A549 (cell line): ENCODE data around the gene PASK. TPM values are rescaled to one million over a fixed set of nuclear protein-coding genes. Genes with fewer than 3 reads are reported as not detected.
A peak's percentile ranks its signal among the peaks of the same experiment; 100 is the strongest.

ENCODE experiments used
- ATAC-seq, 2 experiments: fragments of 200-7000 bp in 1 of 2; fragments of >200 bp in 1 of 2; cut with Nextera tagmentation in 1 of 2; cut with Tn5 transposase in 1 of 2; 3 replicates each; pipeline versions ENCODE4 v1.8.0 to v1.9.1; 2018 to 2020; ENCODE audit warnings: mild to moderate bottlenecking in 1 of 2, moderate library complexity in 1 of 2
- CTCF ChIA-PET: fragments of 300-600 bp; sonication (Branson Sonifier 250); formaldehyde crosslinking; extraction: SDS; loops from one replicate; lab custom pipeline; 2021; ENCODE audit warnings: antibody characterized with exemption, inconsistent platforms; lab: Yijun Ruan, JAX
- POLR2A ChIA-PET: fragments of 350-600 bp; formaldehyde crosslinking; extraction: SDS; loops from one replicate; lab custom pipeline; 2021; ENCODE audit warnings: antibody characterized with exemption, inconsistent platforms; lab: Yijun Ruan, JAX
- DNase-seq, 2 experiments: peaks; one replicate each; pipeline versions ENCODE4 v3.0.0 to v3.0.0-alpha.2; 2011 to 2016; ENCODE audit warnings: low read depth in 1 of 2, low spot score in 1 of 2
- FAIRE-seq: peaks from 2 replicates; lab custom pipeline; 2011; peaks lifted over from hg19 to GRCh38; lab: Jason Lieb, UNC
- H3K27ac ChIP-seq, 2 experiments: fragments of >200 bp; sonication (Bioruptor Twin); formaldehyde crosslinking; 3 replicates each; pipeline ENCODE4 v1.5.1; 2016 to 2017
- H3K4me1 ChIP-seq: fragments of >200 bp; sonication (Bioruptor Twin); formaldehyde crosslinking; 3 replicates; pipeline ENCODE4 v1.6.1; 2016
- H3K4me2 ChIP-seq: fragments of >200 bp; sonication (Bioruptor Twin); formaldehyde crosslinking; 3 replicates; pipeline ENCODE4 v1.6.1; 2016
- H3K4me3 ChIP-seq: fragments of >200 bp; sonication (Bioruptor Twin); formaldehyde crosslinking; 3 replicates; pipeline ENCODE4 v1.5.1; 2016
- H3K9me3 ChIP-seq: fragments of >200 bp; sonication (Bioruptor Twin); formaldehyde crosslinking; 3 replicates; pipeline ENCODE4 v1.6.1; 2016
- CBX2 ChIP-seq: fragments of 200-600 bp; sonication (generic); IDR thresholded peaks from 2 replicates; pipeline ENCODE4 v1.6.1; 2016; ENCODE audit warnings: low read depth, mild to moderate bottlenecking, borderline replicate concordance
- CEBPB ChIP-seq, 2 experiments: fragments of >200 bp in 1 of 2; sonication (Bioruptor Twin) in 1 of 2; formaldehyde crosslinking in 1 of 2; IDR thresholded peaks; 2 replicates each; pipeline ENCODE4 v1.6.1; 2012 to 2016
- CHD2 ChIP-seq: fragments of 150-350 bp; IDR thresholded peaks from 2 replicates; pipeline ENCODE4 v1.6.1; 2014; ENCODE audit warnings: low read length; ENCODE audit not compliant: partially characterized antibody
- EHF ChIP-seq: fragments of 250-450 bp; sonication (Bioruptor Pico); IDR thresholded peaks from 2 replicates; pipeline ENCODE4 v1.5.0; 2020; ENCODE audit warnings: mild to moderate bottlenecking
- EHMT2 ChIP-seq: fragments of 200-600 bp; sonication (generic); IDR thresholded peaks from 2 replicates; pipeline ENCODE4 v1.6.1; 2016; ENCODE audit warnings: antibody characterized with exemption, low read depth, mild to moderate bottlenecking, moderate library complexity
- ESRRA ChIP-seq: fragments of 150-350 bp; IDR thresholded peaks from 2 replicates; pipeline ENCODE4 v1.6.1; 2014; ENCODE audit warnings: mild to moderate bottlenecking, low read length, borderline replicate concordance
- FOSB ChIP-seq: fragments of 250-450 bp; sonication (Bioruptor Pico); IDR thresholded peaks from 2 replicates; pipeline ENCODE4 v1.5.0; 2020; ENCODE audit warnings: mild to moderate bottlenecking, moderate library complexity
- HDAC2 ChIP-seq: fragments of 200-600 bp; sonication (generic); IDR thresholded peaks from 2 replicates; pipeline ENCODE4 v1.6.1; 2016
- HOXB13 ChIP-seq: fragments of 250-450 bp; sonication (Bioruptor Pico); IDR thresholded peaks from 2 replicates; pipeline ENCODE4 v1.5.0; 2020; ENCODE audit warnings: low read depth, mild to moderate bottlenecking, moderate library complexity
- JUN ChIP-seq, 2 experiments: fragments of >200 bp; sonication (Bioruptor Twin); formaldehyde crosslinking; IDR thresholded peaks; 2 replicates in 1 of 2; 3 replicates in 1 of 2; pipeline ENCODE4 v1.6.1; 2016 to 2017
- JUNB ChIP-seq: fragments of >200 bp; sonication (Bioruptor Twin); formaldehyde crosslinking; IDR thresholded peaks from 2 replicates; pipeline ENCODE4 v1.6.1; 2016
- KDM1A ChIP-seq: fragments of 200-600 bp; sonication (generic); IDR thresholded peaks from 2 replicates; pipeline ENCODE4 v1.6.1; 2016; ENCODE audit warnings: low read depth, mild to moderate bottlenecking
- KDM5A ChIP-seq: fragments of 200-600 bp; sonication (generic); IDR thresholded peaks from 2 replicates; pipeline ENCODE4 v1.6.1; 2016; ENCODE audit warnings: antibody characterized with exemption, mild to moderate bottlenecking
- MAZ ChIP-seq: fragments of 150-350 bp; IDR thresholded peaks from 2 replicates; pipeline ENCODE4 v1.6.1; 2014; ENCODE audit warnings: antibody characterized with exemption, low read depth, low read length, borderline replicate concordance
- MYC ChIP-seq: IDR thresholded peaks from 2 replicates; pipeline ENCODE4 v1.6.1; 2012; ENCODE audit warnings: mild to moderate bottlenecking, inconsistent platforms, low read length, improper control_type of control experiment, borderline replicate concordance
- PHF8 ChIP-seq: fragments of 200-600 bp; sonication (generic); IDR thresholded peaks from 2 replicates; pipeline ENCODE4 v1.6.1; 2016; ENCODE audit warnings: low read depth, mild to moderate bottlenecking, antibody characterized with exemption, moderate library complexity, borderline replicate concordance
- POLR2A ChIP-seq: IDR thresholded peaks from 2 replicates; pipeline ENCODE4 v1.6.1; 2012; ENCODE audit warnings: mild to moderate bottlenecking, low read length
- RAD21 ChIP-seq, 2 experiments: fragments of >200 bp in 1 of 2; sonication (Bioruptor Twin) in 1 of 2; formaldehyde crosslinking in 1 of 2; IDR thresholded peaks in 1 of 2; conservative IDR thresholded peaks in 1 of 2; 2 replicates in 1 of 2; 3 replicates in 1 of 2; pipeline ENCODE4 v1.6.1; 2012 to 2018; ENCODE audit warnings: inconsistent platforms in 1 of 2
- RFX5 ChIP-seq: fragments of 450-650 bp; IDR thresholded peaks from 2 replicates; pipeline ENCODE4 v1.7.1; 2014; ENCODE audit warnings: antibody characterized with exemption, mild to moderate bottlenecking, moderate library complexity
- SMC3 ChIP-seq: fragments of >200 bp; sonication (Bioruptor Twin); formaldehyde crosslinking; IDR thresholded peaks from 3 replicates; pipeline ENCODE4 v1.6.1; 2018; ENCODE audit warnings: inconsistent platforms
- SREBF2 ChIP-seq: fragments of 450-650 bp; IDR thresholded peaks from 2 replicates; pipeline ENCODE4 v1.6.1; 2014; ENCODE audit warnings: mild to moderate bottlenecking, moderate library complexity
- TFCP2L1 ChIP-seq: fragments of 250-450 bp; sonication (Bioruptor Pico); IDR thresholded peaks from 2 replicates; pipeline ENCODE4 v1.5.0; 2021; ENCODE audit warnings: mild to moderate bottlenecking
- ZC3H11A ChIP-seq: fragments of 450-650 bp; IDR thresholded peaks from 2 replicates; pipeline ENCODE4 v1.6.1; 2014; ENCODE audit warnings: antibody characterized with exemption, mild to moderate bottlenecking
- WGBS: methylation state at CpG from one replicate; pipeline ENCODE4 v1.1.6; 2017; ENCODE audit errors: missing lambda C conversion rate; 5-methylcytosine and 5-hydroxymethylcytosine counted together
- polyA plus RNA-seq, 4 experiments: library from polyadenylated mRNA; depleted of rRNA in 3 of 4; stranded (reverse); fragments of >200 nt; fragmentation: RNase III in 1 of 4; extraction: RNeasy Plus Mini Kit Qiagen cat#74134 plus additional on column Dnase treatment in 1 of 4; gene quantifications; 2 replicates in 3 of 4; 3 replicates in 1 of 4; pipeline ENCODE4 v1.2.3, GENCODE V29; 2011 to 2017
- TF ChIP-seq, protein P1 (sequence below): fragments of 250-450 bp; sonication (Bioruptor Pico); IDR thresholded peaks from 2 replicates; pipeline ENCODE4 v1.5.0; 2020; ENCODE audit warnings: low read depth, mild to moderate bottlenecking, moderate library complexity
- TF ChIP-seq, protein P2 (sequence below): IDR thresholded peaks from 2 replicates; pipeline ENCODE4 v1.6.1; 2012
- TF ChIP-seq, protein P3 (sequence below): fragments of >200 bp; sonication (Bioruptor Twin); formaldehyde crosslinking; IDR thresholded peaks from 3 replicates; pipeline ENCODE4 v1.5.1; 2016

Gene PASK
- polyA plus RNA-seq, 2 of the 4 experiments (the other 2 are of a cell fraction): 7.4 to 12.4 TPM

DNA sequence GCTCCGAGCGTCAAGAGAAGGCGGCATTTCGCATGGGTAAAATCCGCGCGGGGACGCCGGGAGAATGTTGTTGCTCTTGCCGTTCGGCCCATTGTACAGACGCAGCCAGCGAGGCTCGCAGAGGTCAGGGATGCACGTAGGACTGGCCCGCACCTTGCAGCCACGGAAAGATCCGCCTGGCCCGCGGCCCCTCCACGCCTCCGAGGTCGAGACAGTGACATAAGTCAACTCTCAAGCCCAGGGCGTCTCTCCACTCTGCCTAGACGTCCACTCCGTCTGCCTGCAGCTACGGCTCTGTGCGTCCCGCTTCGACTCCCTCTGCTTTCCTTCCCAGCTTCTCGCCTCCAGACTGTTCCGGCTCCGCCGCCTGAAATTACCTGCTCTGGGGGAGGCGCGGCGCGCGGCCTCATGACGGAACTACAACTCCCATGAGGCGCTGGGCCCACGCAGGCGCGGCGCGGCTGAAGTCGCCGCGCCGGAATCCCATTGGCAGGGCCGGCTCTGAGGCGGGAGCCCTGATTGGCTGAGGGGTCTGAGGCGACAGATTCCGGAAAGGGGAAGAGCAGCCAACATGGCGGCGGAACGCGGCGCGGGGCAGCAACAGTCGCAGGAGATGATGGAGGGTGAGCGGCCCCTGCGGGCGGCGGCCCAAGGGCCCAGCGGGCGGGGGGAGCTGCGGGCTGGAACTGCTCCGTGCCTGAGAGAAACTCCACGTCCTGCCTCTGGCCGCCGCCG lies 820 bp upstream of the PASK start, which contains the start of gene PPP1R7:
Gene PPP1R7, plus strand, starts transcription at position 543 of the 735 bp plus-strand sequence. Its CDS starts 29 bp downstream, at position 572.
- H3K4me1 ChIP-seq: peaks cover 13% of the 10 kb centered on the region
- peak within 1 kb of the TSS; percentile 81 for H3K4me3 ChIP-seq
- no peak for FAIRE-seq
- no peaks in the 10 kb centered on the region for H3K9me3 ChIP-seq
- DNase-seq: peak; percentile 94
- ATAC-seq: peak; percentile 91 to 94
- WGBS: 2% methylated on average over 45 of the region's 73 CpGs
- peak within 1 kb of the TSS; percentile 86 to 93 for H3K27ac ChIP-seq
- ChIA-PET CTCF (interaction anchor here (0.9 to 2.0 kb wide), 6 partner anchors 10 to 236 kb away, joined by 3 to 5 read pairs (median 4); no protein-coding TSS in a partner anchor), POLR2A (interaction anchor here (0.9 to 1.5 kb wide), 4 partner anchors 48 to 564 kb away, joined by 3 to 9 read pairs (median 3); partner anchors contain the start of genes CAPN10, HDLBP, ING5 and MTERF4)
- peak within 1 kb of the TSS; percentile 97 for H3K4me2 ChIP-seq
- no peak for TF ChIP-seq CHD2
- 0 out of 2 replicates have a peak, but pooled peaks have one; percentile 75 for TF ChIP-seq PHF8
- no peak for TF ChIP-seq EHMT2
- TF ChIP-seq POLR2A: peak; percentile 72
- no peak for TF ChIP-seq MAZ
- TF ChIP-seq RAD21 (conservative IDR thresholded peaks at IDR 0.05 in 1 of 2, IDR thresholded peaks at IDR 0.05 in 1 of 2): 0 out of 5 replicates have a peak, but pooled peaks of 1 of the 2 experiments have one; percentile 24
- TF ChIP-seq HOXB13 (CRISPR knock-in tag): no peak
- TF ChIP-seq, protein P1, sequence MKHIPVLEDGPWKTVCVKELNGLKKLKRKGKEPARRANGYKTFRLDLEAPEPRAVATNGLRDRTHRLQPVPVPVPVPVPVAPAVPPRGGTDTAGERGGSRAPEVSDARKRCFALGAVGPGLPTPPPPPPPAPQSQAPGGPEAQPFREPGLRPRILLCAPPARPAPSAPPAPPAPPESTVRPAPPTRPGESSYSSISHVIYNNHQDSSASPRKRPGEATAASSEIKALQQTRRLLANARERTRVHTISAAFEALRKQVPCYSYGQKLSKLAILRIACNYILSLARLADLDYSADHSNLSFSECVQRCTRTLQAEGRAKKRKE (CRISPR knock-in tag): no peak
- TF ChIP-seq, protein P2, sequence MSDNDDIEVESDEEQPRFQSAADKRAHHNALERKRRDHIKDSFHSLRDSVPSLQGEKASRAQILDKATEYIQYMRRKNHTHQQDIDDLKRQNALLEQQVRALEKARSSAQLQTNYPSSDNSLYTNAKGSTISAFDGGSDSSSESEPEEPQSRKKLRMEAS: peak; percentile 15; the same call in 1 of the 2 replicates
- no peak for TF ChIP-seq TFCP2L1 (CRISPR knock-in tag)
- TF ChIP-seq ESRRA: peak; percentile 62; the same call in 1 of the 2 replicates
- TF ChIP-seq JUN (IDR thresholded peaks at IDR 0.05): peak in 1 of 2 experiments; percentile 70; a peak in 3 of 5 replicates
- TF ChIP-seq FOSB (CRISPR knock-in tag): no peak
- TF ChIP-seq HDAC2: peak; percentile 94
- no peak for TF ChIP-seq CEBPB (IDR thresholded peaks at IDR 0.05)
- TF ChIP-seq, protein P3, sequence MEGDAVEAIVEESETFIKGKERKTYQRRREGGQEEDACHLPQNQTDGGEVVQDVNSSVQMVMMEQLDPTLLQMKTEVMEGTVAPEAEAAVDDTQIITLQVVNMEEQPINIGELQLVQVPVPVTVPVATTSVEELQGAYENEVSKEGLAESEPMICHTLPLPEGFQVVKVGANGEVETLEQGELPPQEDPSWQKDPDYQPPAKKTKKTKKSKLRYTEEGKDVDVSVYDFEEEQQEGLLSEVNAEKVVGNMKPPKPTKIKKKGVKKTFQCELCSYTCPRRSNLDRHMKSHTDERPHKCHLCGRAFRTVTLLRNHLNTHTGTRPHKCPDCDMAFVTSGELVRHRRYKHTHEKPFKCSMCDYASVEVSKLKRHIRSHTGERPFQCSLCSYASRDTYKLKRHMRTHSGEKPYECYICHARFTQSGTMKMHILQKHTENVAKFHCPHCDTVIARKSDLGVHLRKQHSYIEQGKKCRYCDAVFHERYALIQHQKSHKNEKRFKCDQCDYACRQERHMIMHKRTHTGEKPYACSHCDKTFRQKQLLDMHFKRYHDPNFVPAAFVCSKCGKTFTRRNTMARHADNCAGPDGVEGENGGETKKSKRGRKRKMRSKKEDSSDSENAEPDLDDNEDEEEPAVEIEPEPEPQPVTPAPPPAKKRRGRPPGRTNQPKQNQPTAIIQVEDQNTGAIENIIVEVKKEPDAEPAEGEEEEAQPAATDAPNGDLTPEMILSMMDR: no peak
- TF ChIP-seq ZC3H11A: no peak
- no peak for TF ChIP-seq RFX5
- no peak for TF ChIP-seq SREBF2
- TF ChIP-seq MYC: 0 out of 2 replicates have a peak, but pooled peaks have one; percentile 18
- TF ChIP-seq JUNB: no peak
- no peak for TF ChIP-seq CBX2
- no peak for TF ChIP-seq SMC3
- peak; percentile 94 for TF ChIP-seq KDM5A
- no peak for TF ChIP-seq EHF
- peak; percentile 97; the same call in 1 of the 2 replicates for TF ChIP-seq KDM1A
